SU-DHL-6 (cell line): ENCODE measurements around the gene RNF181.
A peak's percentile ranks its signal among the peaks of the same experiment; 100 is the strongest.

Experiments used
- H2AFZ ChIP-seq: fragments of 200-600 bp; sonication (generic); 2 replicates; pipeline ENCODE4 v1.6.1; 2014; ENCODE audit warnings: low read depth, mild to moderate bottlenecking, moderate library complexity, mixed read lengths, antibody characterized with exemption, low read length; ENCODE audit not compliant: severe bottlenecking
- H3F3A ChIP-seq: fragments of 200-600 bp; shearing (Covaris generic); 2 replicates; pipeline ENCODE4 v1.6.0; 2016; ENCODE audit warnings: antibody characterized with exemption, mild to moderate bottlenecking; ENCODE audit not compliant: insufficient read depth
- H3K27ac ChIP-seq: fragments of 200-600 bp; sonication (generic); 2 replicates; pipeline ENCODE4 v1.5.1; 2016; ENCODE audit warnings: low read depth, mild to moderate bottlenecking, low read length, moderate library complexity, mixed read lengths
- H3K27me3 ChIP-seq: fragments of 200-600 bp; sonication (generic), shearing (Covaris generic); 2 replicates; pipeline ENCODE4 v1.6.0; 2014; ENCODE audit warnings: mild to moderate bottlenecking, low read length
- H3K36me3 ChIP-seq: fragments of 200-600 bp; sonication (generic); 2 replicates; pipeline ENCODE4 v1.6.1; 2014; ENCODE audit warnings: mild to moderate bottlenecking, low read length, mixed read lengths
- H3K4me2 ChIP-seq: fragments of 300-600, 200-600 bp; shearing (Covaris generic), sonication (generic); 2 replicates; pipeline ENCODE4 v1.6.0; 2014; ENCODE audit warnings: low read length, low read depth, mild to moderate bottlenecking; ENCODE audit not compliant: poor library complexity, severe bottlenecking
- H3K4me3 ChIP-seq: fragments of 200-600 bp; sonication (generic); 2 replicates; pipeline ENCODE4 v1.5.1; 2014; ENCODE audit warnings: antibody characterized with exemption, low read length, mild to moderate bottlenecking, mixed read lengths; ENCODE audit not compliant: insufficient read depth, poor library complexity, severe bottlenecking
- H3K79me2 ChIP-seq: fragments of 200-600 bp; sonication (generic); 2 replicates; pipeline ENCODE4 v1.6.1; 2014; ENCODE audit warnings: mild to moderate bottlenecking, low read length, moderate library complexity; ENCODE audit not compliant: insufficient read depth
- H3K9ac ChIP-seq: fragments of 200-600 bp; sonication (generic); 2 replicates; pipeline ENCODE4 v1.7.0; 2014; ENCODE audit warnings: mild to moderate bottlenecking, low read length
- H3K9me2 ChIP-seq: fragments of 200-600 bp; sonication (generic); replicated peaks from 2 replicates; pipeline ENCODE4 v1.6.1; 2014; ENCODE audit warnings: low read length; ENCODE audit not compliant: insufficient read depth
- H3K9me3 ChIP-seq: fragments of 200-600 bp; sonication (generic); 2 replicates; pipeline ENCODE4 v1.6.1; 2014; ENCODE audit warnings: low read length, mixed read lengths; ENCODE audit not compliant: insufficient read depth
- H4K20me1 ChIP-seq: fragments of 200-600 bp; sonication (generic); 2 replicates; pipeline ENCODE4 v1.6.1; 2014; ENCODE audit warnings: low read depth, mild to moderate bottlenecking, antibody characterized with exemption, low read length, moderate library complexity, mixed read lengths
- EZH2phosphoT487 ChIP-seq: fragments of 200-600 bp; sonication (generic), shearing (Covaris generic); conservative IDR thresholded peaks from 2 replicates; pipeline ENCODE4 v1.6.1; 2018; ENCODE audit warnings: mild to moderate bottlenecking, antibody characterized with exemption, low read length, moderate library complexity, mixed read lengths
- TF ChIP-seq, protein P1 (sequence below): fragments of 200-600 bp; sonication (generic); IDR thresholded peaks from one replicate; pipeline ENCODE4 v1.5.1; 2017; ENCODE audit warnings: antibody characterized with exemption, mild to moderate bottlenecking, low read length, moderate library complexity; ENCODE audit not compliant: insufficient read depth, poor library complexity, severe bottlenecking

RNF181 gene

DNA sequence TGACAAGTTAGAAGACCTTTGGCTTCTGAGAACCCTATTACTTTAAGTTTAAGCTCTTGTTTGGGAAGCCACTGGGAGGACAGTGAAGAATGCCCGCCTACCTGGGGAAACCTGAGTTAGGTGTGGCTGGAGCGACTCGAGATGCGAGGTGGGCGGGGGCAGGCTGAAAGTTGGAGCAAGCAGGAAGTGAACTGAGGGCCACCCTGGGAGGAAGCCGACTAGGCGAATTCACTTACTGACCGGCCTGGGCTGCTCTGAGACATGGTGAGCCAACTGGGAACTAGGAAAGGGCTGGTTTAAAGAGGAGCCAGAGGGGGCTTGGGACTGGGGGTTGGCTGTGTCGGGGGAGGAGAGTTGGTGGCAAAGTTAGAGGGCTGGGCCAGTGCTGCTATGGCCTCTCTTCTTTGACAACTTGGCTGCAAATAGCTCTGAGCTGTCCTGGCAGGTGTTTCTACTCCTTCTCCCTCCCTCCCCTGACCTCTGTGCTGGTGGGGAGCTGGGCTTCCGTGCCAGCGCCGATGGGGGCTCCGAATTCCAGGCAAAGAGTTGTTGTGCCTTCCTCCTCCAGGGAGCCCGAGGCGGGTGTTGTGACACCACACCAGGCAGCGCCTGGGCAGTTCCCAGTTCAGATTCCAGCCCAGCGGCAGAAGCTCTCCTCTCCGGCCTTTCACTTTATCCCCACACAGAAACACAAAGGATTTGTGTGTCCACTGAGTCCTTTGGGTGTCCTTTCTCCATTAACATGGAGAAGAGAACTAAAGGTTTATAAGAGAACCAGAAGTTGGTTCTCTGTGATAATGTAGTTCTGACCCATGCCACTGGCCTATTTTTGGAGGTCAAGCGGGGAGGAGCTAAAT is 17.9 kb upstream of the RNF181 start, which contains the start of gene VAMP8:
TSS of gene VAMP8 (plus strand) at position 201 of the 857 bp plus-strand sequence. CDS start at position 262, 61 bp downstream.
- Histone ChIP-seq H3K36me3 (no peaks in the 10 kb centered on the region), H3K4me2 (peak within 1 kb of the TSS; percentile 90), H3F3A (no peaks in the 10 kb centered on the region; the same call in 1 of the 2 replicates), H3K4me3 (peak within 1 kb of the TSS; percentile 71), H4K20me1 (no peaks in the 10 kb centered on the region), H2AFZ (peak within 1 kb of the TSS; percentile 81), H3K9me2 (no peaks in the 10 kb centered on the region), H3K27ac (peak within 1 kb of the TSS; percentile 59), H3K9me3 (no peaks in the 10 kb centered on the region), H3K27me3 (no peaks in the 10 kb centered on the region), H3K79me2 (peaks cover 18% of the 10 kb centered on the region), H3K9ac (peak within 1 kb of the TSS; percentile 78)
- TF ChIP-seq EZH2phosphoT487: no peak
- TF ChIP-seq, protein P1, sequence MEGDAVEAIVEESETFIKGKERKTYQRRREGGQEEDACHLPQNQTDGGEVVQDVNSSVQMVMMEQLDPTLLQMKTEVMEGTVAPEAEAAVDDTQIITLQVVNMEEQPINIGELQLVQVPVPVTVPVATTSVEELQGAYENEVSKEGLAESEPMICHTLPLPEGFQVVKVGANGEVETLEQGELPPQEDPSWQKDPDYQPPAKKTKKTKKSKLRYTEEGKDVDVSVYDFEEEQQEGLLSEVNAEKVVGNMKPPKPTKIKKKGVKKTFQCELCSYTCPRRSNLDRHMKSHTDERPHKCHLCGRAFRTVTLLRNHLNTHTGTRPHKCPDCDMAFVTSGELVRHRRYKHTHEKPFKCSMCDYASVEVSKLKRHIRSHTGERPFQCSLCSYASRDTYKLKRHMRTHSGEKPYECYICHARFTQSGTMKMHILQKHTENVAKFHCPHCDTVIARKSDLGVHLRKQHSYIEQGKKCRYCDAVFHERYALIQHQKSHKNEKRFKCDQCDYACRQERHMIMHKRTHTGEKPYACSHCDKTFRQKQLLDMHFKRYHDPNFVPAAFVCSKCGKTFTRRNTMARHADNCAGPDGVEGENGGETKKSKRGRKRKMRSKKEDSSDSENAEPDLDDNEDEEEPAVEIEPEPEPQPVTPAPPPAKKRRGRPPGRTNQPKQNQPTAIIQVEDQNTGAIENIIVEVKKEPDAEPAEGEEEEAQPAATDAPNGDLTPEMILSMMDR: no peak

DNA sequence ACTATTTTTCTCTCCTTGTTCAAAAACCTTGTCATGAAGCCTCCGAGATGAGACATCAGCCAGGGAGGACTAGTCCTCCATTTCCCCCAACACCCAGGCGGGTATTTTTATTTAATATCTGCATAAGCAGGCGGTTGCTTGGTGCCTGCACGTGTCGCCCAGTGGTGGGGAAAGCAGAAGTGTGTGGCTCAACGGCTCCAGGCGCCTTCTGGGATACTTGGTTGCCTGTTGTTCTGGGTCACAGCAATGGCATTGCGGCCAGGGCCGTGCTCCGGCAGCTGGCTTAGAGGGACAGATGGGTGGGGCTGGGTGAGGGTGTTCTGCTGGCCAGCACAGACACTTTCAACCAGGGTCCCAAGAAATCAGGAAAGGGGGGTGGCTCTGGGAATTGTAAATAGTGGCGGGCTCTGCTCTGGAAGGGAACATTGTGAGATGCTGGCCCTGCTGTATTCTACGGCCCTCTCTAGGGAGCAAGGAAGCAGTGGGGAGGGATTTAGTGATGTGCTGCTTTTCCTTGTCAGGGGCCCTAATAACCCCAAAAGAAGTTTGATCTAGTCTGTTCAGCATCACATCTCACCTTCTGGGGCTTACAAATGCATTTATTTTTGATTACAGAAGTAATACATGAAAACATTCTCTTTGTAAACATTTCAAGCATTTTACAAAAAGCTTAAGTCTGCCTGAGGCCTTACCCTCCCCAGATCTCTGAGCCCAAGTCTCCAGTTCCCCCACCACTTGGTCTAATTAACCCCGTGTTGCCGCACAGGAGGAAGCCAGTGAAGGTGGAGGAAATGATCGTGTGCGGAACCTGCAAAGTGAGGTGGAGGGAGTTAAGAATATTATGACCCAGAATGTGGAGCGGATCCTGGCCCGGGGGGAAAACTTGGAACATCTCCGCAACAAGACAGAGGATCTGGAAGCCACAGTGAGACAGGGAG is 17.0 kb upstream of the RNF181 start:
- H3K79me2 ChIP-seq: peaks cover 18% of the 10 kb centered on the region
- peak overlapping the region; percentile 71 for H3K4me3 ChIP-seq
- no peaks in the 10 kb centered on the region for H4K20me1 ChIP-seq
- H3K9me3 ChIP-seq: no peaks in the 10 kb centered on the region
- TF ChIP-seq EZH2phosphoT487: no peak
- TF ChIP-seq, protein P1: no peak
- no peaks in the 10 kb centered on the region for H3K36me3 ChIP-seq
- no peaks in the 10 kb centered on the region; the same call in 1 of the 2 replicates for H3F3A ChIP-seq
- H3K27ac ChIP-seq: peak overlapping the region; percentile 59
- H3K4me2 ChIP-seq: peak overlapping the region; percentile 90
- H2AFZ ChIP-seq: peak overlapping the region; percentile 81
- peak overlapping the region; percentile 78 for H3K9ac ChIP-seq
- no peaks in the 10 kb centered on the region for H3K9me2 ChIP-seq
- H3K27me3 ChIP-seq: no peaks in the 10 kb centered on the region

DNA sequence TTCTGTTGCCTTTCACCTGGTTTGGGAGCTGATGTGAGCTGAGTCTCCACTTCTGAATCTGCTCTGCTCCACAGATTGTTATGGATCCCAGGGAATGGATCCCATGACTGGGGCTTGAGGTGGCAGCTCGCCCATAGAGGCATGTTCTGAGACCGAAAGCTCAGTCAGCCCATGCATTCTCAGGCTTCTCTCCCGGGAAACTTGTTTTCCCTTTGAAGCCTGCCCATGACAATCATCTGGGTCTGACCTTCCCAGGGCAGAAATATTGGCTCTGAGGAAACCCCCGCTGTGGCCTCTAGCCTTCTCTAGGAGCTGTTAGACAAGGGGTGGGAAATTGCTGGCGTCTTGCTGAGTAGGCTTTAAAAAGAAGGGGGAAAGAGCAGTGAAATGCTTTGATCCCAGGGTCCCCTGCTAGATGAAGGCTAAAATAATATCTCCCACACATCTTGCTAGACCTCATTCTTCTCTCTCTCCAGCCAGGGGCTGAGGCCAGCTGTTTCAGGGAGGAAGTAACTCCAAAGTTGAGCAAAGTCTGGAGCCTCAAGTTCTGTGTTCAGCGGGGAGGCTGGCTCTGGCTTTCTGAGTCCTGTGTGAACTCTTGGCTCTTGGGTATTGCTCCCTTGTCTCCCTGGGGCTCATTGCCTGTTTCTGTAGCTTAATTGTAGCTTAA is 16.1 kb upstream of the RNF181 start:
- Histone ChIP-seq H3K36me3 (no peaks in the 10 kb centered on the region), H3K9me2 (no peaks in the 10 kb centered on the region), H3K27ac (no peak overlapping the region), H2AFZ (no peak overlapping the region), H3K79me2 (peaks cover 18% of the 10 kb centered on the region), H3K4me2 (peak overlapping the region; percentile 90), H3F3A (no peaks in the 10 kb centered on the region; the same call in 1 of the 2 replicates), H3K9me3 (no peaks in the 10 kb centered on the region), H3K4me3 (no peak overlapping the region), H4K20me1 (no peaks in the 10 kb centered on the region), H3K27me3 (no peaks in the 10 kb centered on the region), H3K9ac (peak overlapping the region; percentile 78)
- TF ChIP-seq, protein P1: no peak
- no peak for TF ChIP-seq EZH2phosphoT487
